K562 (cell line): ENCODE data around the gene MRTFB. TPM values are rescaled to one million over a fixed set of nuclear protein-coding genes. Genes with fewer than 3 reads are reported as not detected.
A peak's percentile ranks its signal among the peaks of the same experiment; 100 is the strongest.

ENCODE experiments used
- ATAC-seq: fragments of 200-7000 bp; cut with Tn5 transposase; 3 replicates; pipeline ENCODE4 v1.9.1; 2020; ENCODE audit warnings: moderate library complexity
- BruUV-seq: library from RNA; stranded (reverse); fragments of 400-500 nt; replicated peaks from 2 replicates; lab custom pipeline; 2021; lab: Mats Ljungman, UMichigan
- CTCF ChIA-PET: fragments of 300-600 bp; formaldehyde crosslinking; extraction: SDS; loops from one replicate; lab custom pipeline; 2021; ENCODE audit warnings: low intra/inter-chr PET ratio; lab: Yijun Ruan, JAX
- POLR2A ChIA-PET: fragments of 300-600, 350-650 bp; sonication (Branson Sonifier 250); formaldehyde crosslinking; extraction: SDS; loops from one replicate; lab custom pipeline; 2021; ENCODE audit warnings: antibody characterized with exemption, inconsistent platforms; lab: Yijun Ruan, JAX
- DNase-seq, 4 experiments: peaks; one replicate each; pipeline versions ENCODE4 v3.0.0 to v3.0.0-alpha.2; 2011 to 2018; ENCODE audit warnings: low spot score in 3 of 4, mixed read lengths in 3 of 4; ENCODE audit errors: extremely low read depth in 1 of 4
- FAIRE-seq: peaks from 2 replicates; lab custom pipeline; 2011; peaks lifted over from hg19 to GRCh38; lab: Jason Lieb, UNC
- H2AFZ ChIP-seq: 2 replicates; pipeline ENCODE4 v1.6.0; 2011; ENCODE audit warnings: low read depth, low read length, control low read depth, inconsistent platforms
- H3K27ac ChIP-seq: fragments of 200-600 bp; 3 replicates; pipeline ENCODE4 v1.8.0; 2011; ENCODE audit warnings: low read depth, mild to moderate bottlenecking, control low read depth, inconsistent platforms, low read length, moderate library complexity, mixed read lengths; ENCODE audit errors: extremely low read depth
- H3K27me3 ChIP-seq, 2 experiments: fragments of 300-600 bp in 1 of 2; 2 replicates in 1 of 2; 3 replicates in 1 of 2; pipeline versions ENCODE4 v1.6.0 to v1.8.0; 2011; ENCODE audit warnings: inconsistent platforms in 2 of 2, low read length in 2 of 2, mild to moderate bottlenecking in 1 of 2, mixed read lengths in 1 of 2, moderate library complexity in 1 of 2; ENCODE audit not compliant: control insufficient read depth in 2 of 2, insufficient read depth in 2 of 2
- H3K36me3 ChIP-seq: fragments of 300-600 bp; 3 replicates; pipeline ENCODE4 v1.8.0; 2011; ENCODE audit warnings: mild to moderate bottlenecking, low read length, inconsistent platforms; ENCODE audit not compliant: control insufficient read depth, insufficient read depth
- H3K4me1 ChIP-seq, 2 experiments: fragments of 200-600 bp in 1 of 2; replicated peaks in 1 of 2; 2 replicates in 1 of 2; 3 replicates in 1 of 2; pipeline versions ENCODE4 v1.5.1 to v1.8.0; 2011; ENCODE audit warnings: inconsistent platforms in 2 of 2, low read length in 2 of 2, mild to moderate bottlenecking in 1 of 2, mixed read lengths in 1 of 2, moderate library complexity in 1 of 2; ENCODE audit not compliant: control insufficient read depth in 2 of 2, insufficient read depth in 2 of 2
- H3K4me2 ChIP-seq: 2 replicates; pipeline ENCODE4 v1.6.1; 2011; ENCODE audit warnings: low read length, control low read depth, inconsistent platforms, mixed read lengths; ENCODE audit not compliant: insufficient read depth
- H3K4me3 ChIP-seq: fragments of 200-600 bp; sonication (generic), shearing (Covaris generic); 2 replicates; pipeline ENCODE4 v1.5.1; 2016; ENCODE audit warnings: control low read depth, inconsistent platforms
- H3K79me2 ChIP-seq: fragments of 200-600 bp; 3 replicates; pipeline ENCODE4 v1.8.0; 2011; ENCODE audit warnings: low read length, inconsistent platforms; ENCODE audit not compliant: control insufficient read depth, insufficient read depth
- H3K9ac ChIP-seq, 2 experiments: 2 replicates each; pipeline versions ENCODE4 v1.6.0 to v1.6.1; 2011; ENCODE audit warnings: low read depth in 2 of 2, low read length in 2 of 2, control low read depth in 1 of 2, inconsistent platforms in 1 of 2, mild to moderate bottlenecking in 1 of 2, mixed read lengths in 1 of 2; ENCODE audit not compliant: insufficient read depth in 1 of 2
- H3K9me1 ChIP-seq: one replicate; pipeline ENCODE4 v1.6.0; 2011; ENCODE audit warnings: inconsistent platforms, mild to moderate bottlenecking, low read length, moderate library complexity; ENCODE audit not compliant: control insufficient read depth, insufficient read depth
- H3K9me3 ChIP-seq: replicated peaks from 2 replicates; pipeline ENCODE4 v1.5.1; 2011; ENCODE audit warnings: low read depth, low read length, inconsistent platforms; ENCODE audit not compliant: control insufficient read depth, insufficient read depth
- H4K20me1 ChIP-seq: replicated peaks from 2 replicates; pipeline ENCODE4 v1.6.1; 2011; ENCODE audit warnings: low read length, inconsistent platforms, mixed read lengths; ENCODE audit not compliant: control insufficient read depth, insufficient read depth
- DIDO1 ChIP-seq: fragments of 450-650 bp; IDR thresholded peaks from 2 replicates; pipeline ENCODE4 v1.6.1; 2016; ENCODE audit warnings: low read depth, missing biosample characterization, missing genetic modification characterization
- GABPB2 ChIP-seq: fragments of 250-450 bp; sonication (Bioruptor Pico); conservative IDR thresholded peaks from 2 replicates; pipeline ENCODE4 v1.5.1; 2021; ENCODE audit warnings: mild to moderate bottlenecking
- HDAC3 ChIP-seq: fragments of 450-650 bp; IDR thresholded peaks from 2 replicates; pipeline ENCODE4 v1.6.1; 2018; ENCODE audit warnings: borderline replicate concordance, mild to moderate bottlenecking, moderate library complexity; ENCODE audit not compliant: partially characterized antibody
- HEY1 ChIP-seq: fragments of 250-450 bp; sonication (Bioruptor Pico); IDR thresholded peaks from 2 replicates; pipeline ENCODE4 v1.5.0; 2020; ENCODE audit warnings: mild to moderate bottlenecking, moderate library complexity, borderline replicate concordance
- NFE2L1 ChIP-seq: fragments of 450-650 bp; IDR thresholded peaks from 2 replicates; pipeline ENCODE4 v1.6.1; 2016; ENCODE audit warnings: missing genetic modification characterization, low read depth, mild to moderate bottlenecking, missing compliant biosample characterization, moderate library complexity, borderline replicate concordance
- RCOR1 ChIP-seq, 2 experiments: IDR thresholded peaks; 2 replicates each; pipeline ENCODE4 v1.6.1; 2012; ENCODE audit warnings: low read depth in 2 of 2, low read length in 2 of 2, borderline replicate concordance in 1 of 2, improper control_type of control experiment in 1 of 2
- TEAD1 ChIP-seq, 2 experiments: fragments of 450-650 bp in 1 of 2; sonication (generic) in 1 of 2; formaldehyde crosslinking; IDR thresholded peaks; 2 replicates each; pipeline versions ENCODE4 v1.4.0 to v1.8.0; 2020 to 2022; ENCODE audit warnings: mild to moderate bottlenecking in 2 of 2, missing genetic modification reagents in 1 of 2
- YY1 ChIP-seq, 3 experiments: IDR thresholded peaks; 2 replicates each; pipeline ENCODE4 v1.6.1; 2011; ENCODE audit warnings: low read length in 2 of 3, mild to moderate bottlenecking in 2 of 3, moderate library complexity in 2 of 3, borderline replicate concordance in 1 of 3, control low read depth in 1 of 3, low read depth in 1 of 3; ENCODE audit not compliant: insufficient read depth in 3 of 3, insufficient replicate concordance in 2 of 3, control insufficient read depth in 1 of 3, insufficient read length in 1 of 3; ENCODE audit errors: extremely low read depth in 1 of 3
- ZFX ChIP-seq: sonication (generic); formaldehyde crosslinking; IDR thresholded peaks from 2 replicates; pipeline ENCODE4 v1.8.0; 2022; ENCODE audit warnings: mild to moderate bottlenecking, missing genetic modification reagents, moderate library complexity
- ZNF3 ChIP-seq: fragments of 250-450 bp; sonication (Bioruptor Pico); IDR thresholded peaks from 2 replicates; pipeline ENCODE4 v1.5.0; 2021; ENCODE audit warnings: mild to moderate bottlenecking, moderate library complexity
- ZNF79 ChIP-seq: fragments of 250-450 bp; sonication (Bioruptor Pico); IDR thresholded peaks from 2 replicates; pipeline ENCODE4 v1.4.0; 2020; ENCODE audit warnings: low read depth, mild to moderate bottlenecking, moderate library complexity
- WGBS: fragments of 100-300 bp; shearing (Covaris generic); methylation state at CpG from one replicate; pipeline ENCODE4 v1.1.6; 2016; ENCODE audit warnings: low coverage, mixed read lengths; ENCODE audit not compliant: insufficient coverage; ENCODE audit errors: missing lambda C conversion rate; 5-methylcytosine and 5-hydroxymethylcytosine counted together
- in situ Hi-C: fragments of 300-500 bp; cut with MboI; formaldehyde crosslinking; loops from 4 replicates; pipeline ENCODE4 v1.15.0; 2018; ENCODE audit warnings: inconsistent platforms, mixed read lengths
- intact Hi-C: fragments of 100-400 bp; cut with micrococcal nuclease; formaldehyde crosslinking; loops from 2 replicates; pipeline ENCODE4 v1.14.2; 2022
- polyA plus RNA-seq, 8 experiments: library from polyadenylated mRNA; depleted of rRNA in 4 of 8; stranded (reverse) in 5 of 8; unstranded in 3 of 8; fragments of >200 nt; fragmentation: Nextera tagmentation in 2 of 8; fragmentation: Illumina TruSeq in 1 of 8; extraction: Ambion mirVana in 2 of 8; extraction: Trizol in 1 of 8; gene quantifications; 2 replicates each; pipeline versions ENCODE4 v1.2.1 to v1.2.3, GENCODE V29; 2011 to 2014; ENCODE audit warnings: inconsistent platforms in 1 of 8, missing spikeins in 1 of 8
- total RNA-seq, 7 experiments: library from RNA; depleted of rRNA in 6 of 7; stranded (reverse); fragments of >200 nt in 6 of 7; fragmentation: Illumina TruSeq in 2 of 7; extraction: Trizol in 2 of 7; gene quantifications; 2 replicates each; pipeline versions ENCODE4 v1.2.1 to v1.2.3, GENCODE V29; 2011 to 2021; ENCODE audit warnings: low replicate concordance in 1 of 7
- TF ChIP-seq, protein P1 (sequence below): sonication (generic); formaldehyde crosslinking; IDR thresholded peaks from 2 replicates; pipeline ENCODE4 v1.8.0; 2022; ENCODE audit warnings: mild to moderate bottlenecking, missing genetic modification reagents

The MRTFB gene
- total and polyA plus RNA-seq, 9 of the 15 experiments (the other 6 are each of a cell fraction or from before 2014, with no cell fraction given) = 2.2 to 12.7 (median 7.0) TPM

DNA sequence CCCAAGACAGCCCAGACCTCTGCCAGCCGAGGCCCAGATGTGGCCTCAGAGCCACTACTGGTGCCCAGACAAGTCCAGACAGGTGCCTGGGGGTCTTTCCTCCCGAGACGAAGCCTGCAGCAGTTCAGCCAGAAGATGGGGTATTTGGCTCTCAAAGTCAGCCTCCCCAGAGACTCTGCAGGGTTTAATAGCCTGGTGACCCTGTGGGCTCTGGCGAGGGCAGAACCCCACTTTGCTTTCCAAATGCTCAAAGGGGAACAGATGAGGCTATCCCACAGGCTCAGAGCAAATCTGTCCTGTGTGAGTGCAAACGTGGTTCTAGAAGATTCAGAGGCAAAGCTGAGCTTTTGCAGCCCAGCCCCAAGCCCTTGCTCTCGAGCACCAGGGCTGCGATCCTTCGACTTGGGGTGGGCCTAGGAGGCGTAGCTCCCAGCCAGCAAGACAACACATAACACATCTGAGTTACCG lies 236.0 kb downstream of the MRTFB start (continued):
- TF ChIP-seq, protein P1, sequence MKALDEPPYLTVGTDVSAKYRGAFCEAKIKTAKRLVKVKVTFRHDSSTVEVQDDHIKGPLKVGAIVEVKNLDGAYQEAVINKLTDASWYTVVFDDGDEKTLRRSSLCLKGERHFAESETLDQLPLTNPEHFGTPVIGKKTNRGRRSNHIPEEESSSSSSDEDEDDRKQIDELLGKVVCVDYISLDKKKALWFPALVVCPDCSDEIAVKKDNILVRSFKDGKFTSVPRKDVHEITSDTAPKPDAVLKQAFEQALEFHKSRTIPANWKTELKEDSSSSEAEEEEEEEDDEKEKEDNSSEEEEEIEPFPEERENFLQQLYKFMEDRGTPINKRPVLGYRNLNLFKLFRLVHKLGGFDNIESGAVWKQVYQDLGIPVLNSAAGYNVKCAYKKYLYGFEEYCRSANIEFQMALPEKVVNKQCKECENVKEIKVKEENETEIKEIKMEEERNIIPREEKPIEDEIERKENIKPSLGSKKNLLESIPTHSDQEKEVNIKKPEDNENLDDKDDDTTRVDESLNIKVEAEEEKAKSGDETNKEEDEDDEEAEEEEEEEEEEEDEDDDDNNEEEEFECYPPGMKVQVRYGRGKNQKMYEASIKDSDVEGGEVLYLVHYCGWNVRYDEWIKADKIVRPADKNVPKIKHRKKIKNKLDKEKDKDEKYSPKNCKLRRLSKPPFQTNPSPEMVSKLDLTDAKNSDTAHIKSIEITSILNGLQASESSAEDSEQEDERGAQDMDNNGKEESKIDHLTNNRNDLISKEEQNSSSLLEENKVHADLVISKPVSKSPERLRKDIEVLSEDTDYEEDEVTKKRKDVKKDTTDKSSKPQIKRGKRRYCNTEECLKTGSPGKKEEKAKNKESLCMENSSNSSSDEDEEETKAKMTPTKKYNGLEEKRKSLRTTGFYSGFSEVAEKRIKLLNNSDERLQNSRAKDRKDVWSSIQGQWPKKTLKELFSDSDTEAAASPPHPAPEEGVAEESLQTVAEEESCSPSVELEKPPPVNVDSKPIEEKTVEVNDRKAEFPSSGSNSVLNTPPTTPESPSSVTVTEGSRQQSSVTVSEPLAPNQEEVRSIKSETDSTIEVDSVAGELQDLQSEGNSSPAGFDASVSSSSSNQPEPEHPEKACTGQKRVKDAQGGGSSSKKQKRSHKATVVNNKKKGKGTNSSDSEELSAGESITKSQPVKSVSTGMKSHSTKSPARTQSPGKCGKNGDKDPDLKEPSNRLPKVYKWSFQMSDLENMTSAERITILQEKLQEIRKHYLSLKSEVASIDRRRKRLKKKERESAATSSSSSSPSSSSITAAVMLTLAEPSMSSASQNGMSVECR (CRISPR knock-in tag) = no peak
- TF ChIP-seq ZNF79 (CRISPR knock-in tag) = no peak
- TF ChIP-seq DIDO1 (tag) = no peak

DNA sequence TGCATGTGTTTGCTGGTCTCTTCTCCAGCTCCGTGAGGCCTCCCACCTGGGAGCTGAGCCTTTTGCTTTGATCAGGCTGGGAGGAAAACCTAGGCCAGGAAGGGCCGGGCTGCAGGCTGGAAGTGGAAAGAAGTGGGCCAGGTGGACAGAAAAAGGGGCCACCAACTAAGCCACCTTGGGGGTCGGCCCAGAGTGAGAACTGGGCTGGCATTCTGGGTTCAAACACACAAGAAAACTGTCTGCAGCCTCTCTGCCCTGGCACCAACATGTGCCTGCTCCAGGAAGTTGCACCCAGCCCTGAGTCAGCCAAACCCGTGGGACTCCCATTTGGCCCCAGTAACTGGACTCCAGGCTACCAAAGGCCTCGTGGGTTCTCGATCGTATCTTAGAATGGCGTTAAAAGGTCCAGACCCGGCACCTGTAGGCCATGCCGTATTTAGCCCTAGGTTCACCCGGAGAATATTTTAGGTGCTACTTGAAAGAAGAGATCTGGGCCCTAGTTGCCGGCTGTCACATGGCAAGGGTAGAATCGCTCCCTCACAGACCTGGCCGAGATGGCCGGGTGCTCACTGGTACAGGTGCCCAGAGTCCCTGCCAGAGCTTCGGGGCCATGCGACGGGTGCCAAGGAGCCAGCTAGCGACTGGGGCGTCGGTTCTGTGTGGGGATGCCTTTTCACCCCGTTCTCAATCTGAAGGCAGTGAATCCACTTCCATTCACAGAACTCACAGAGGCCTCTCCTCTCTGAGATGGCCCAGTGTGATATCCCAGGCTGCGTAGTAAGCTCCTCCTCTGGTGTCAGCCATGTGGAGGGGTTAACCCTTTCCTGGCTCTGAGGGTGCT lies 236.6 kb downstream of the MRTFB start:
- H2AFZ ChIP-seq = peak overlapping the region; percentile 69
- peak; percentile 65 for ATAC-seq
- no peak overlapping the region for H3K4me3 ChIP-seq
- H3K36me3 ChIP-seq = no peaks in the 10 kb centered on the region; the same call in 2 of the 3 replicates
- intact Hi-C loops = no loop called here
- H3K9me1 ChIP-seq = no peaks in the 10 kb centered on the region
- H3K9ac ChIP-seq = peak overlapping the region; percentile 36 to 88
- H3K4me2 ChIP-seq = peak overlapping the region; percentile 57
- CTCF ChIA-PET = no interaction called here
- POLR2A ChIA-PET = interaction anchor here (0.5 kb wide), 1 partner anchor 259 kb away, joined by 8 read pairs; no protein-coding TSS in a partner anchor
- H3K9me3 ChIP-seq = no peaks in the 10 kb centered on the region
- peak in 2 of 4 experiments; percentile 37 to 58 for DNase-seq
- peak overlapping the region; percentile 46; the same call in 2 of the 3 replicates for H3K27ac ChIP-seq
- H4K20me1 ChIP-seq = no peaks in the 10 kb centered on the region
- H3K79me2 ChIP-seq = peaks cover 88% of the 10 kb centered on the region
- 25% methylated on average over 20 of the region's 23 CpGs for WGBS
- FAIRE-seq = peak; percentile 29
- in situ Hi-C loops = no loop called here
- H3K27me3 ChIP-seq = no peaks in the 10 kb centered on the region
- peaks cover 35 to 59% of the 10 kb centered on the region in 2 experiments for H3K4me1 ChIP-seq
- no TSS peak for BruUV-seq
- TF ChIP-seq HEY1 (CRISPR knock-in tag) (no peak), NFE2L1 (tag) (no peak), GABPB2 (0 out of 2 replicates have a peak, but pooled peaks have one; percentile 28), HDAC3 (no peak), RCOR1 (IDR thresholded peaks at IDR 0.05; ENCODE audit: borderline replicate concordance in 1 of 2, low read depth in 2 of 2, low read length in 2 of 2) (peak in 1 of 2 experiments; percentile 53; a peak in 2 of 4 replicates), YY1 (IDR thresholded peaks at IDR 0.05; ENCODE audit: borderline replicate concordance in 1 of 3, control insufficient read depth in 1 of 3, extremely low read depth in 1 of 3, insufficient read depth in 3 of 3, insufficient read length in 1 of 3, insufficient replicate concordance in 2 of 3, low read depth in 1 of 3, low read length in 2 of 3) (peak in 1 of 3 experiments; percentile 6), ZNF3 (CRISPR knock-in tag) (no peak), ZFX (peak; percentile 50), TEAD1 (CRISPR knock-in tag; IDR thresholded peaks at IDR 0.05) (no peak)
